GM19324 (cell line): Measurements from ENCODE around the gene ADK.
"Not testable (repeated sequence)": the region's sequence is repeated elsewhere in the genome, so short reads cannot be mapped to it uniquely, and the experiment has no call there.

Experiments
- ATAC-seq: cut with Tn5 transposase; IDR thresholded peaks from one replicate; pipeline ENCODE4 v1.9.1; 2021; ENCODE audit warnings: mild to moderate bottlenecking, moderate library complexity; ENCODE audit not compliant: unreplicated experiment, low FRiP score

The ADK gene

GRCh38 chr10:74457478-74457877, 306.5 kb downstream of the ADK start:
- not testable (repeated sequence) for ATAC-seq

- no peak for ATAC-seq
These were observed 309.8 kb downstream of the ADK start for GRCh38 chr10:74460812-74461211.

GRCh38 chr10:74474022-74474713, 323.1 kb downstream of the ADK start:
- no peak for ATAC-seq

DNA sequence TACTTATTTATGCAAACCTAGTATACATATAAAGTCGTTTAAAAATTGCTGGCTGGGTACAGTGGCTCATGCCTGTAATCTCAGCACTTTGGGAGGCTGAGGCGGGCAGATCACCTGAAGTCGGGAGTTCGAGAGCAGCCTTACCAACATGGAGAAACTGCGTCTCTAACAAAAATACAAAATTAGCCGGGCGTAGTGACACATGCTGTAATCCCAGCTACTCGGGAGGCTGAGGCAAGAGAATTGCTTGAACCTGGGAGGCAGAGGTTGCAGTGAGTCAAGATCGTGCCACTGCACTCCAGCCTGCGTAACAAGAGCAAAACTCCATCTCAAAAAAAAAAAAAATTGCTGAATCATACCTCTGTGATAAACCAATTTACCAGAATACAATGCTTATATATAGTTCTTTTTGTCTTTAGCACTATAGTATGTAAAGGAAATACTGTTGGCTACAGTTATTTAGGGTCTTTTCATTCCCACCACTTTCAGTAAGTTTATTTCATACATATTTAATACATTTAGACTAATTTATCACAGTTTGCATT, 325.2 kb downstream of the ADK start:
- not testable (repeated sequence) for ATAC-seq

GRCh38 chr10:74480778-74481177, 329.8 kb downstream of the ADK start:
- no peak for ATAC-seq

GRCh38 chr10:74483356-74483755, 332.3 kb downstream of the ADK start:
- no peak for ATAC-seq

GRCh38 chr10:74485283-74485682, 334.3 kb downstream of the ADK start:
- no peak for ATAC-seq

DNA sequence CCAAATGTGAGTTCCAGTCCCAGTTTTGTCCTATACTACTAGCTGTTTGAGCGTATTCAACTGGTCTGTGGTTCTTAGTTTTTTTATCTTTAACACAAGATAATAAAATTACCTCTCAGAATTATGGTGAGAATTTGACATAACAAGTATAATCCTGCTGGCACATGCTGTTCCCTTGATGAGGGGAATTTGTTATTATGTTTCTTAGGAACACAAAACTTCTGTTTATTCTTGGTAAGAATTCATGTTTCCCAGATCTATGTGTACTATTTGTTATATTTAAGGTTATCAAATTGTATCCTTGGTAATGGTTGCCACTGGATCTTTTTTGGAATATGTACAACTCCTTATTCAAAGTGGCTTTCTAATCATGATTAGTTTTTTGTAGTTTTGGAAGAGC, 335.6 kb downstream of the ADK start:
- ATAC-seq = no peak

GRCh38 chr10:74488907-74489306, 337.9 kb downstream of the ADK start:
- no peak for ATAC-seq

DNA sequence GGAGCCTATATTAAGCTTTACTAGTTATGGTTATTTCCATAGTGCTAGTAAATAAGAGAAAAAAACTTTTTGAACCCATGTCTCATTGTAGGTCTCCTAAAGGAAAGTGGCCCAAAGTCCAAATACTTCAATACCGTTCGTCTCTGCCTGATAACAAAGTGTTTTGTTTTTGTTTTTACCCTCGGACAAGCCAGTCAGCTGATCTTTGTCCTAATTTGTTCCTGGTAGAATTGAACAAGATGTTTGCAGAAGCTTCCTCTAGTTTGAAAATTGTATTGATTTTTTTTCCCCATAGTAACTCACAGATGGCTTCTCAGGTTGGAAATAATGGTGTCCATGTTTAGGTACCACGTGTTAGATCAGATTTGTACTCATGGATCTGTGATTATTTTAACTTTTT, 339.5 kb downstream of the ADK start:
- ATAC-seq = no peak

DNA sequence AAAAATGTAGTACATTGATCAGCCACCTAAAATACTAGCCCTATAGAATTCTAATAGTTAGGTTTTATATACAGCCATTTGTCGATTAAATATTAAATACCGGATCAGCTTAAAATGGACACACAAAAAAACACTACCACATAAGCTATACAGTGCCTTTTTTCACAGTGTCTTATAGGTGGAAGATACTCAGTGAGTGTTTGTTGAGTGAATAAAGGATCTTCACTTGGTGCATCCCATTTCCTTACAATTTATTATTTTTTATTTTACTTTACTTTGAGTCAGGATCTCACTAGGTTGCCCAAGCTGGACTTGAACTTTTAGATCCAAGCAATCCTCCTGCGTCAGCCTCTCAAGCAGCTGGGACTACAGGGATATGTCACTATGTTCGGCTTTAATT, 340.0 kb downstream of the ADK start:
- ATAC-seq = no peak

GRCh38 chr10:74496276-74496675, 345.3 kb downstream of the ADK start:
- not testable (repeated sequence) for ATAC-seq

DNA sequence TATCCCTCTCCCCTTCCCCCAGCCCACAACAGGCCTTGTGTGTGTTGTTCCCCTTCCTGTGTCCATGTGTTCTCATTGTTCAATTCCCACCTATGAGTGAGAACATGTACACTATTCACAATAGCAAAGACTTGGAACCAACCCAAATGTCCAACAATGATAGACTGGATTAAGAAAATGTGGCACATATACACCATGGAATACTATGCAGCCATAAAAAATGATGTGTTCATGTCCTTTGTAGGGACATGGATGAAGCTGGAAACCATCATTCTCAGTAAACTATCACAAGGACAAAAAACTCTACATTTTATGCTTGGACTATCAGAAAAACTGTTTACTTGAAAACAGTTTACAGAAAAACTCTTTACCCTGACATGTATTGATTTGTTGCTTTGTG, 347.6 kb downstream of the ADK start:
- not testable (repeated sequence) for ATAC-seq

GRCh38 chr10:74500026-74500704, 349.1 kb downstream of the ADK start:
- ATAC-seq = no peak

GRCh38 chr10:74500816-74501215, 349.8 kb downstream of the ADK start:
- ATAC-seq = no peak

DNA sequence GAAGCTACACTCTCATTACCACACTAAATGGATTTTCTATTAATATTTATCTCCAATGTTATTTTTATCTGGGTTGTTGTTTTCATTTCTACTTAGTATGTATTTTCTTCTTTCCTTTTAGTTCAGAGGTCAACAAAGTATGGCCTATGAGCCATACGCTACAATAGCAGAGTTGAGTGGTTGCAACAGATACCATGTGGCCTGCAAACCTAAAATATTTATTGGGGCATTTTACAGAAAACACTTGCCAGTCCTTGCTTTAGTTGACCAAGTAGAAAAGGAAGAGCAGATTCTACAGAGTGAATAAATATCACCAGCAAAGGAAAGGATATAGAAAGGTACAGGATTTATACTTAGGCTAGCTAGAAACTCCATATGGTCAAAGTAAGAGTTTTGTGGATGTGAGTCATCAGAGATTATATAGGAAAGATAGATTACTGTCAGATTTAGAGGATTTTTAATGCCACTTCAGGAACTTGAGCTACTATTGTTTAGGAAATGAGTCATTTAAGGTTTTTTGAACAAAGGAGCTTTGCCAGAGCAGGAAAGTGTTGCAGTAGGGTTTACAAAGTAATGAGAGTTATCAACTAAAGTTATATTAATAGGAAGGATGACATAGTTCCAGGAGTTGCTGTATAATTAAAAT, 352.1 kb downstream of the ADK start:
- ATAC-seq = no peak

GRCh38 chr10:74507951-74508350, 356.9 kb downstream of the ADK start:
- no peak for ATAC-seq

- no peak for ATAC-seq
These were observed 359.6 kb downstream of the ADK start for GRCh38 chr10:74510594-74510993.

GRCh38 chr10:74511051-74511450, 360.0 kb downstream of the ADK start:
- ATAC-seq = no peak

DNA sequence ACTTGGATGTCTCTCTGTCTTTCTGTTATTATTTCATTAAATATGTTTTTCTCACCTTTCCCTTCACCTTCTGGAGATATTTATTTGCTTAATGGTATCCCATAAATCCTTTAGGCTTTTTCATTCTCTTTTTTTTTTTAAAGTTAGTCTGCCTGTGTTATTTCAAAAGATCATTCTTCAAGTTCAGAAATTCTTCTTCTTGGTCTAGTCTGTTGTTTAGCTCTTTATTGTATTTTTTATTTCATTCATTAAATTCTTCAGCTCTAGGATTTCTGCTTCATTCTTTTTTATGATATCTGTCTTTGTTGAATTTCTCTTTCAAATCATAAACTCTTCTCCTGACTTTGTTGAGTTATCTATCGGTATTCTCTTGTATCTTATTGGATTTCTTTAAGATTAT, 363.3 kb downstream of the ADK start:
- ATAC-seq = no peak

- no peak for ATAC-seq
These were observed 367.0 kb downstream of the ADK start for GRCh38 chr10:74518061-74518460.
